ENCODE results near the gene SCARB1. TPM values are rescaled to one million over a fixed set of nuclear protein-coding genes. Genes with fewer than 3 reads are reported as not detected.
A peak's percentile ranks its signal among the peaks of the same experiment; 100 is the strongest.

Gene SCARB1
- total RNA-seq, 1 donor = 11.3 TPM

DNA sequence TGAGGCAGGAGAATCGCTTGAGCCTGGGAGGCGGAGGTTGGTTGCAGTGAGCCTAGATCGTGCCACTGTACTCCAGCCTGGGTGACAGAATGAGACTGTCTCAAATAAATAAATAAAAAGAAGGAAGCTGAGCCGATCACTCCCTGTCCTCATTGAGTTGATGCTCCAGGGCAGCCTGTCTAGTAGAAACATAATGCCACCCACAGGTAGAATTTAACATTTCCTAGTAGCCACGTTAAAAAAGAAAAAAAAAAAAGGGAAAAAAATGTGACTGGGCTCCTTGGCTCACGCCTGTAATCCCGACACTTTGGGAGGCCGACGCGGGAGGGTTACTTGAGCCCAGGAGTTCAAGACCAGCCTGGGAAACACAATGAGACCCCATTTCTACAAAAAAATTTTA, 135.7 kb downstream of the SCARB1 start:
- TF ChIP-seq CTCF (IDR thresholded peaks at IDR 0.05; ENCODE audit: insufficient read depth, low read length) = no peak
- no peak for DNase-seq (ENCODE audit: low read depth)
- H3K4me3 ChIP-seq (ENCODE audit: low read depth, low read length) = no peak overlapping the region

GRCh38 chr12:124727264-124727800, 136.3 kb downstream of the SCARB1 start:
- H3K4me3 ChIP-seq (ENCODE audit: low read depth, low read length) = no peak overlapping the region
- TF ChIP-seq CTCF (IDR thresholded peaks at IDR 0.05; ENCODE audit: insufficient read depth, low read length) = no peak
- peak; percentile 49 for DNase-seq (ENCODE audit: low read depth)

Small RNA genes within 50 kb of the gene (small RNA-seq; reads per million reads assigned to genes)
- not detected for gene RNU6-927P

Other genes with a start within 250 kb of the SCARB1 start
- gene UBC, start 50.8 kb upstream of the SCARB1 start, total RNA-seq (ENCODE audit: low replicate concordance) = 501 and 1,400 TPM in 2 replicates
- gene DHX37, start 125.3 kb upstream of the SCARB1 start, total RNA-seq (ENCODE audit: low replicate concordance) = 13.1 TPM in 2 replicates
- gene BRI3BP, start 129.8 kb upstream of the SCARB1 start, total RNA-seq (ENCODE audit: low replicate concordance) = 1.6 and 6.1 TPM in 2 replicates
- 12.0 and 25.1 TPM in 2 replicates for gene AACS, start 201.6 kb upstream of the SCARB1 start, total RNA-seq (ENCODE audit: low replicate concordance)